GM23338 (cell line): ENCODE data around the gene ACTG2. TPM values are rescaled to one million over a fixed set of nuclear protein-coding genes. Genes with fewer than 3 reads are reported as not detected.

ENCODE experiments used
- ATAC-seq: fragments of 200-7000 bp; cut with Tn5 transposase; 3 replicates; pipeline ENCODE4 v1.9.1; 2020
- DNase-seq: peaks from one replicate; pipeline ENCODE4 v3.0.0-alpha.2; 2015; ENCODE audit warnings: low spot score
- H2AFZ ChIP-seq: fragments of 200-600 bp; sonication (generic); 2 replicates; pipeline ENCODE4 v1.8.0; 2016; ENCODE audit warnings: antibody characterized with exemption, mild to moderate bottlenecking, moderate library complexity
- H3F3A ChIP-seq: fragments of 200-600 bp; sonication (generic); replicated peaks from 2 replicates; pipeline ENCODE4 v1.8.0; 2017; ENCODE audit warnings: antibody characterized with exemption, mixed run types, low read depth
- H3K27ac ChIP-seq: fragments of 200-600 bp; sonication (generic); 2 replicates; pipeline ENCODE4 v1.6.1; 2016; ENCODE audit warnings: low read depth
- H3K27me3 ChIP-seq: fragments of 200-600 bp; sonication (generic); 2 replicates; pipeline ENCODE4 v1.8.0; 2016; ENCODE audit warnings: mild to moderate bottlenecking, mixed run types, moderate library complexity; ENCODE audit not compliant: insufficient read depth
- H3K36me3 ChIP-seq: fragments of 200-600 bp; sonication (generic); 2 replicates; pipeline ENCODE4 v1.8.0; 2016; ENCODE audit warnings: mild to moderate bottlenecking; ENCODE audit not compliant: insufficient read depth
- H3K4me1 ChIP-seq: fragments of 200-600 bp; sonication (generic); 2 replicates; pipeline ENCODE4 v1.8.0; 2016; ENCODE audit warnings: mild to moderate bottlenecking, moderate library complexity; ENCODE audit not compliant: insufficient read depth
- H3K4me2 ChIP-seq: fragments of 200-600 bp; sonication (generic); 2 replicates; pipeline ENCODE4 v1.7.1; 2017; ENCODE audit warnings: mixed run types
- H3K4me3 ChIP-seq: fragments of 200-600 bp; sonication (generic); 2 replicates; pipeline ENCODE4 v1.6.1; 2016; ENCODE audit warnings: mixed run types
- H3K79me2 ChIP-seq: fragments of 200-600 bp; sonication (generic); replicated peaks from 2 replicates; pipeline ENCODE4 v1.8.0; 2017; ENCODE audit warnings: mild to moderate bottlenecking; ENCODE audit not compliant: insufficient read depth
- H3K9me2 ChIP-seq: fragments of 200-600 bp; sonication (generic); 2 replicates; pipeline ENCODE4 v1.8.0; 2017; ENCODE audit not compliant: insufficient read depth
- H4K20me1 ChIP-seq: fragments of 200-600 bp; sonication (generic); replicated peaks from 2 replicates; pipeline ENCODE4 v1.8.0; 2017; ENCODE audit warnings: mild to moderate bottlenecking; ENCODE audit not compliant: insufficient read depth
- H3K27ac Mint-ChIP-seq: 2 replicates; pipeline ENCODE4 v1.8.0; 2020; ENCODE audit warnings: inconsistent platforms, mild to moderate bottlenecking, moderate library complexity, mixed read lengths
- H3K27me3 Mint-ChIP-seq: 3 replicates; pipeline ENCODE4 v1.8.0; 2022; ENCODE audit warnings: low read depth, mild to moderate bottlenecking, moderate library complexity, mixed read lengths, inconsistent platforms; ENCODE audit not compliant: insufficient read depth, poor library complexity
- H3K36me3 Mint-ChIP-seq: 3 replicates; pipeline ENCODE4 v1.8.0; 2021; ENCODE audit warnings: low read depth, mild to moderate bottlenecking, inconsistent platforms, moderate library complexity, mixed read lengths
- H3K4me1 Mint-ChIP-seq: 3 replicates; pipeline ENCODE4 v1.8.0; 2020; ENCODE audit warnings: mild to moderate bottlenecking, inconsistent platforms, mixed read lengths
- H3K4me3 Mint-ChIP-seq: 3 replicates; pipeline ENCODE4 v1.8.0; 2021; ENCODE audit warnings: moderate library complexity, mild to moderate bottlenecking, inconsistent platforms, mixed read lengths
- H3K9me3 Mint-ChIP-seq: 3 replicates; pipeline ENCODE4 v1.8.0; 2020; ENCODE audit warnings: moderate library complexity, mild to moderate bottlenecking, inconsistent platforms, mixed read lengths
- CREB1 ChIP-seq: fragments of 250-450 bp; sonication (Bioruptor Pico); IDR thresholded peaks from 2 replicates; pipeline ENCODE4 v1.5.0; 2020; ENCODE audit warnings: low read depth, mild to moderate bottlenecking, moderate library complexity
- CTCF ChIP-seq, 2 experiments: fragments of 200-600 bp in 1 of 2; sonication (generic) in 1 of 2; conservative IDR thresholded peaks; 2 replicates each; pipeline versions ENCODE4 v1.5.1 to v1.6.1; 2016 to 2017; ENCODE audit warnings: antibody characterized with exemption in 2 of 2, low read depth in 2 of 2, mild to moderate bottlenecking in 2 of 2, moderate library complexity in 1 of 2
- EZH2 ChIP-seq: fragments of 200-600 bp; sonication (generic); IDR thresholded peaks from one replicate; pipeline ENCODE4 v1.8.0; 2017; ENCODE audit warnings: antibody characterized with exemption, mild to moderate bottlenecking, low read depth; ENCODE audit not compliant: unreplicated experiment
- EZH2phosphoT487 ChIP-seq: fragments of 200-600 bp; sonication (generic); IDR thresholded peaks from one replicate; pipeline ENCODE4 v1.8.1; 2018; ENCODE audit warnings: antibody characterized with exemption; ENCODE audit not compliant: unreplicated experiment
- JUNB ChIP-seq: IDR thresholded peaks from one replicate; pipeline ENCODE4 v1.6.1; 2016; ENCODE audit warnings: antibody characterized with exemption; ENCODE audit not compliant: unreplicated experiment
- NANOG ChIP-seq: IDR thresholded peaks from 2 replicates; pipeline ENCODE4 v1.6.1; 2016; ENCODE audit warnings: antibody characterized with exemption, borderline replicate concordance
- POLR2AphosphoS5 ChIP-seq: IDR thresholded peaks from 2 replicates; pipeline ENCODE4 v1.6.1; 2016; ENCODE audit warnings: antibody characterized with exemption, low read depth
- STAT1 ChIP-seq: IDR thresholded peaks from one replicate; pipeline ENCODE4 v1.6.1; 2016; ENCODE audit warnings: antibody characterized with exemption; ENCODE audit not compliant: unreplicated experiment
- ZNF114 ChIP-seq: fragments of 250-450 bp; sonication (Bioruptor Pico); IDR thresholded peaks from 2 replicates; pipeline ENCODE4 v1.5.0; 2020; ENCODE audit warnings: mild to moderate bottlenecking, moderate library complexity
- ZNF331 ChIP-seq: fragments of 250-450 bp; sonication (Bioruptor Pico); IDR thresholded peaks from 2 replicates; pipeline ENCODE4 v1.5.0; 2020; ENCODE audit warnings: low read depth, mild to moderate bottlenecking, moderate library complexity
- ZNF462 ChIP-seq: fragments of 250-450 bp; sonication (Bioruptor Pico); IDR thresholded peaks from 2 replicates; pipeline ENCODE4 v1.5.0; 2020; ENCODE audit warnings: mild to moderate bottlenecking, moderate library complexity
- polyA plus RNA-seq: library from polyadenylated mRNA; unstranded; fragments of >200 nt; fragmentation: Nextera tagmentation; extraction: Ambion mirVana; gene quantifications from 2 replicates; pipeline ENCODE4 v1.2.1, GENCODE V29; 2016
- total RNA-seq: library from RNA; depleted of rRNA; stranded (reverse); fragments of >200 nt; shearing (Covaris generic); gene quantifications from 2 replicates; pipeline ENCODE4 v1.2.3, GENCODE V29; 2014
- TF ChIP-seq, protein P1 (sequence below): IDR thresholded peaks from 2 replicates; pipeline ENCODE4 v1.6.1; 2016; ENCODE audit warnings: antibody characterized with exemption
- TF ChIP-seq, protein P2 (sequence below): IDR thresholded peaks from one replicate; pipeline ENCODE4 v1.6.1; 2018; ENCODE audit warnings: antibody characterized with exemption; ENCODE audit not compliant: unreplicated experiment

ACTG2 gene
- total and polyA plus RNA-seq, 2 experiments from 2014 or later: 8.0 to 8.5 TPM

GRCh38 chr2:73890301-73891092 lies 2.3 kb upstream of the ACTG2 start:
- Histone ChIP-seq H3F3A (no peaks in the 10 kb centered on the region), H2AFZ (no peak overlapping the region), H3K4me3 (no peak overlapping the region), H3K36me3 (no peaks in the 10 kb centered on the region), H3K4me1 (no peaks in the 10 kb centered on the region), H3K79me2 (no peaks in the 10 kb centered on the region), H3K27me3 (no peaks in the 10 kb centered on the region), H3K27ac (no peak overlapping the region), H3K9me2 (no peaks in the 10 kb centered on the region; the same call in 1 of the 2 replicates), H4K20me1 (no peaks in the 10 kb centered on the region), H3K4me2 (no peak overlapping the region)
- Mint-ChIP-seq H3K4me1 (peaks cover 15% of the 10 kb centered on the region), H3K4me3 (no peak overlapping the region), H3K27ac (no peak overlapping the region), H3K36me3 (no peaks in the 10 kb centered on the region), H3K9me3 (no peaks in the 10 kb centered on the region), H3K27me3 (peaks cover 7% of the 10 kb centered on the region)
- no peak for DNase-seq
- ATAC-seq: peak; percentile 28; the same call in 2 of the 3 replicates
- no peak for TF ChIP-seq CREB1
- TF ChIP-seq NANOG: no peak
- TF ChIP-seq, protein P1, sequence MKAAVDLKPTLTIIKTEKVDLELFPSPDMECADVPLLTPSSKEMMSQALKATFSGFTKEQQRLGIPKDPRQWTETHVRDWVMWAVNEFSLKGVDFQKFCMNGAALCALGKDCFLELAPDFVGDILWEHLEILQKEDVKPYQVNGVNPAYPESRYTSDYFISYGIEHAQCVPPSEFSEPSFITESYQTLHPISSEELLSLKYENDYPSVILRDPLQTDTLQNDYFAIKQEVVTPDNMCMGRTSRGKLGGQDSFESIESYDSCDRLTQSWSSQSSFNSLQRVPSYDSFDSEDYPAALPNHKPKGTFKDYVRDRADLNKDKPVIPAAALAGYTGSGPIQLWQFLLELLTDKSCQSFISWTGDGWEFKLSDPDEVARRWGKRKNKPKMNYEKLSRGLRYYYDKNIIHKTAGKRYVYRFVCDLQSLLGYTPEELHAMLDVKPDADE: no peak
- no peak for TF ChIP-seq ZNF114 (CRISPR knock-in tag)
- TF ChIP-seq, protein P2, sequence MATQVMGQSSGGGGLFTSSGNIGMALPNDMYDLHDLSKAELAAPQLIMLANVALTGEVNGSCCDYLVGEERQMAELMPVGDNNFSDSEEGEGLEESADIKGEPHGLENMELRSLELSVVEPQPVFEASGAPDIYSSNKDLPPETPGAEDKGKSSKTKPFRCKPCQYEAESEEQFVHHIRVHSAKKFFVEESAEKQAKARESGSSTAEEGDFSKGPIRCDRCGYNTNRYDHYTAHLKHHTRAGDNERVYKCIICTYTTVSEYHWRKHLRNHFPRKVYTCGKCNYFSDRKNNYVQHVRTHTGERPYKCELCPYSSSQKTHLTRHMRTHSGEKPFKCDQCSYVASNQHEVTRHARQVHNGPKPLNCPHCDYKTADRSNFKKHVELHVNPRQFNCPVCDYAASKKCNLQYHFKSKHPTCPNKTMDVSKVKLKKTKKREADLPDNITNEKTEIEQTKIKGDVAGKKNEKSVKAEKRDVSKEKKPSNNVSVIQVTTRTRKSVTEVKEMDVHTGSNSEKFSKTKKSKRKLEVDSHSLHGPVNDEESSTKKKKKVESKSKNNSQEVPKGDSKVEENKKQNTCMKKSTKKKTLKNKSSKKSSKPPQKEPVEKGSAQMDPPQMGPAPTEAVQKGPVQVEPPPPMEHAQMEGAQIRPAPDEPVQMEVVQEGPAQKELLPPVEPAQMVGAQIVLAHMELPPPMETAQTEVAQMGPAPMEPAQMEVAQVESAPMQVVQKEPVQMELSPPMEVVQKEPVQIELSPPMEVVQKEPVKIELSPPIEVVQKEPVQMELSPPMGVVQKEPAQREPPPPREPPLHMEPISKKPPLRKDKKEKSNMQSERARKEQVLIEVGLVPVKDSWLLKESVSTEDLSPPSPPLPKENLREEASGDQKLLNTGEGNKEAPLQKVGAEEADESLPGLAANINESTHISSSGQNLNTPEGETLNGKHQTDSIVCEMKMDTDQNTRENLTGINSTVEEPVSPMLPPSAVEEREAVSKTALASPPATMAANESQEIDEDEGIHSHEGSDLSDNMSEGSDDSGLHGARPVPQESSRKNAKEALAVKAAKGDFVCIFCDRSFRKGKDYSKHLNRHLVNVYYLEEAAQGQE: no peak
- TF ChIP-seq POLR2AphosphoS5: no peak
- no peak for TF ChIP-seq CTCF (conservative IDR thresholded peaks at IDR 0.05; ENCODE audit: low read depth in 2 of 2)
- TF ChIP-seq ZNF331 (CRISPR knock-in tag): no peak
- no peak for TF ChIP-seq JUNB
- TF ChIP-seq EZH2: no peak
- no peak for TF ChIP-seq STAT1
- TF ChIP-seq EZH2phosphoT487: no peak
- TF ChIP-seq ZNF462 (CRISPR knock-in tag): no peak
